Erythroblast (primary cell): ENCODE data around the gene USP15.
A peak's percentile ranks its signal among the peaks of the same experiment; 100 is the strongest.
"Not testable (repeated sequence)": the region's sequence is repeated elsewhere in the genome, so short reads cannot be mapped to it uniquely, and the experiment has no call there.

Experiments used
- DNase-seq, 2 experiments: peaks; one replicate each; lab custom pipeline; 2025; lab: John Stamatoyannopoulos, UW
- GATA1 ChIP-seq: IDR thresholded peaks from 2 replicates; pipeline ENCODE4 v1.6.1; 2011; ENCODE audit warnings: low read depth, mild to moderate bottlenecking, control low read depth, low read length, moderate library complexity
- POLR2A ChIP-seq: IDR thresholded peaks from 2 replicates; pipeline ENCODE4 v1.6.1; 2011; ENCODE audit warnings: mild to moderate bottlenecking, low read length

Gene USP15

DNA sequence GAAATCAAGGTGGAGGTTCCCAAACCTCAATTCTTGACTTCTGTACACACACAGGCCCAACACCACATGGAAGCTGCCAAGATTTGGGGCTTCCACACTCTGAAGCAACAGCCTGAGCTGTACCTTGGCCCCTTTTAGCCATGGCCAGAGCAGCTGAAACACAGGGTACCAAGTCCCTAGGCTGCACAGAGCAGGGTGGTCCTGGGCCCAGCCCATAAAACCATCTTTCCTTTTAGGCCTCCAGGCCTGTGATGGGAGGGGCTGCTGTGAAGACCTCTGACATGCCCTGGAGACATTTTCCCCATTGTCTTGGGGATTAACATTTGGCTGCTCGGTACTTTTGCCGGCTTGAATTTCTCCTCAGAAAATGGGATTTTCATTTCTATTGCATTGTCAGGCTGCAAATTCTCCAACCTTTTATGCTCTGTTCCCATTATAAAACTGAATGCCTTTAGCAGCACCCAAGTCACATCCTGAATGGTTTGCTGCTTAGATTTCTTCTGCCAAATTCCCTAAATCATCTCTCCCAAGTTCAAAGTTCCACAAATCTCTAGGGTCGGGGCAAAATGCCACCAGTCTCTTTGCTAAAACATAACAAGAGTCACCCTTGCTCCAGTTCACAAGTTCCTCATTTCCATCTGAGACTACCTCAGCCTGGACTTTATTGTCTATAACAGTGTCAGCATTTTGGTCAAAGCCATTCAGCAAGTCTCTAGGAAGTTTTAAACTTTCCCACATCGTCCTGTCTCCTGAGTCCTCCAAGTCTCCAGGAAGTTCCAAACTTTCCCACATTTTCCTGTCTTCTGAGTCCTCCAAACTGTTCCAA is 84.7 kb downstream of the USP15 start:
- peak in 1 of 2 experiments; percentile 33 for DNase-seq

DNA sequence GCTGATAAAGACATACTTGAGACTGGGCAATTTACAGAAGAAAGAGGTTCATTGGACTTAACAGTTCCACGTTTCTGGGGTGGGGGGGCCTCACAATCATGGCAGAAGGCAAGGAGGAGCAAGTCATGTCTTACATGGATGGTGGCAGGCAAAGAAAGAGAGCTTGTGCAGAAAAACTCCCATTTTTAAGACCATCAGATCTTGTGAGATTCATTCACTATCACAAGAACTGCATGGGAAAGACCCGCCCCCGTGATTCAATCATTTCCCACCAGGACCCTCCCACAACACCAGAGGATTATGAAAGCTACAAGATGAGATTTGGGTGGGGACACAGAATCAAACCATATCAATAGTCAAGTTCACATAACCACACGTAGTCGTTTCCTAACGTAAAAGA is 85.5 kb downstream of the USP15 start:
- TF ChIP-seq POLR2A, result no peak
- DNase-seq, result peak; percentile 22 to 33

DNA sequence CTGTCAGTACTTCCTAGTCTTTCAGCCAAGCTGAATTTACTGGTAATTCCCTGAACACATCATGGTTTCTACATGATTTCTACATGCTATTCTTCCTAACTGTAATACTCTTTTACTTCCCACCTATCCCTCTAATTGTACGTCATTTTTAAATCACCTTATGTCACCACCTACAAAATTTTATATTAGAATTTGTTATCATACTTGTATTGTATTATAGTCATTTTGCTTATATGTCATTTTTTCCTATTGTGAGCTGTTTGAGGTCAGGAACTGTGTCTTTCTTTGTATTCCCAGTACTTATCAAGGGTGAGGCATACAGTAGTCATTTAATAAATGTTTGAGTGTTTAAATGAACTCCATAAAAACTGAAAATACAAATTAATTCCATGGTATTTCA is 86.6 kb downstream of the USP15 start:
- TF ChIP-seq POLR2A, result no peak
- TF ChIP-seq GATA1, result no peak
- DNase-seq, result no peak

DNA sequence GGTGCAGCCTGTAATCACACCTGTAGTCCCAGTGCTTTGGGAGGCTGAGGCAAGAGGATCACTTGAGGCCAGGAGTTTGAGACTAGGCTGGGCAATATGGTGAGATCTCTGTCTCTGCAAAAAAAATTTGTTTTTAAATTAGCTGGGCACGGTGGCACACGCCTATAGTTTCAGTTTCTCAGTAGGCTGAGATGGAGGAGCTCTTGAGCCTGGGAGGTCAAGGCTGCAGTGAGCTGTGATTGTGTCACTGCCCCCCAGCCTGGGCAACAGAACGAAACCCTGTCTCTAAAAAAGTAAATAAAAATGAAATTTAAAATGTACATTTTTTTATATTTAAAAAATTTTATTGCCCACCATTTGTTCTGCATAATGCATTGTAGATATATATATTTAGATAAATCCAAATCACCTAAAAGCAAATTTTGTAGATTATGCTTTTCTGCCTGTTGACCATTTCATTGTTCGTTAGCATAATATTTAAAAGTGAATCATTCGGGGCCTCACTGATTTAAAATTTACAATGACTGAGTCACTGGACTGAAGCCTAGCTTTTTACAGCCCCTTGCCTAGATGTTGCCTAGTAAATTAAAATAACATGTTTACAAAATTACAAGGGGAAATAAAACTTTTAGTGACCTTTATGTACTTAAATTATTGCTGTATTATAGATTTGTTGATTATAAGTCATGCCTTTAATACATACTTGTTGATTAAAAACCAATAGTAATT is 87.9 kb downstream of the USP15 start:
- no peak for TF ChIP-seq POLR2A
- TF ChIP-seq GATA1, result no peak
- no peak for DNase-seq

DNA sequence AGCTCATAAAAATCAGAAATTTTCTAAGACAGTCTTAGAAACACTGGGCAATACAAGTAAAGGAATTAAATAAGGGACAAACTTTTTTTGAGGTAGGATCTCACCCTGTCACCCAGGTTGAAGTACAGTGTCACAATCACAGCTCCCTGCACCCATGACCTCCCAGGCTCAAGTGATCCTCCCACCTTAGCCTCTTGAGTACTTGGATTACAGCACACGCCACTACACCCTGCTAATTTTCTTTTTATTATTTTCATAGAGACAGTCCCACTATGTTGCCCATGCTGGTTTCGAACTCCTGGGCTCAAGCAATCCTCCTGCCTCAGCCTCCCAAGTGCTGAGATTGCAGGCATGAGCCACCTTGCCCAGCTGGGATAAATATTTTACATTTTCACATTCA is 90.3 kb downstream of the USP15 start:
- no peak for DNase-seq
- TF ChIP-seq POLR2A (no peak), GATA1 (no peak)

DNA sequence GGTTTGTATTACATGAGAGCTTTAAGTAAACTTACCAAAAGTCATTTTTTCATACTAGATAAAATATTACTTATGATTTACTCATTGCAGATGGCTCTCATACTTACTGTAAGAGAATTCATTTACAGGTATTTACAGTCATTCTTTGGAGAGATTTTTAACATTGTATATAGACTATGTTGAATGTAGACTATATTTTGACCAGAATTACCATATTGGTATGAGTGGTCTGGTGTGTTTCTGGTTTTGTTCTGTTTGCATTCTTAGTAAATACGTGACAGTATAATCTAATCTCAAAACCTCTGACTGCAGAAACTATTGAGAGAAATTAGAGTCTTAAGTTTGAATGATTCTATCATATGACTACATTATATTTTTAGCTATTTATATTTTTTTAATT is 91.1 kb downstream of the USP15 start:
- DNase-seq, result no peak
- TF ChIP-seq GATA1 (no peak), POLR2A (no peak)

DNA sequence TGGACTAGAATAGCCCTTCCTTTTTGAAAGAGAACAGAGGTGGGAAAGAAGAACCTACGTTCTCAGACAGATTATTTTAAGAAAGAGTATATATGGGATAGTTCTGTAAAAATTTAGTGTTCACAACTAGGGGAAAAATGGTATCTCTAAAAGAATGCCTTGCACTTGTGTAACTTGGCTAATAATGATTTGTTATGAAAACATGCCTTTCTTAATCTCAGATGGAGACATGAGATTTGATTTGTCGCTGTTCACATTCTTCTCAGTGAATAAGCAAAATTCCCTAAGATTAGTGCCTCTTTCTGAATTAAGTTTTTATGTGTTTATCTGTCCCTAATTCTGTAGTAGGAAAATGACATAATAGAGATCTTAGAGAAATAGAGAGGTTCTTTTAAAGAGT is 100.8 kb downstream of the USP15 start:
- TF ChIP-seq POLR2A, result no peak
- TF ChIP-seq GATA1, result no peak

DNA sequence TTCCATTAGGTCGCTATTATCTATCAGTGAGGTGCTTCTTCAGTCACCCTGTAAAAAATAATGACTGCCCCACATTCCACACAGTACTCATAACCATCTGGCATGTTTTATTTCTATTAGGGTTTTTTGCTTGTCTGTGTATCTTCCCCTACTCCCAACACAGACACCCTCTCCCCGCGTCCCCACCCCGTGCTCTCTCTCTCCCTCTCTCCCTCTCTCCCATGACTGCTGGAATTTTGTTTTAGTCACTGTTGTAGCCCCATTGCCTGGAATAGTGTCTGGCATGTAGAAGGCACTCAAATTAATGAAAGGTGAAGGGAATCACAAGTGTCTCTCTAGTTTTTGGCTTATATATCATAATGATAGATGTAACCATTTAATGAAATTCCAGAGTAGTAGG is 103.3 kb downstream of the USP15 start:
- no peak for DNase-seq
- TF ChIP-seq POLR2A, result no peak
- TF ChIP-seq GATA1, result no peak

More for the DNA sequence above, 100.8 kb downstream of the USP15 start:
- DNase-seq, result no peak

DNA sequence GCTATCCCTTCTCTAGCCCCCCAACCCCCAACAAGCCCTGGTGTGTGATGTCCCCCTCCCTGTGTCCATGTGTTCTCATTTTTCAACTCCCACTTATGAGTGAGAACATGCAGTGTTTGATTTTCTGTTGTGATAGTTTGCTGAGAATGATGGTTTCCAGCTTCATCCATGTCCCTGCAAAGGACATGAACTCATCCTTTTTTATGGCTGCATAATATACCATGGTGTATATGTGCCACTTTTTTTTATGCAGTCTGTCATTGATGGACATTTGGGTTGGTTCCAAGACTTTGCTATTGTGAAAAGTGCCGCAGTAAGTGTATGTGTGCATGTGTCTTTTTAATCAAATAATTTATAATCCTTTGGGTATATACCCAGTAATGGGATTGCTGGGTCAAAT is 104.5 kb downstream of the USP15 start:
- not testable (repeated sequence) for DNase-seq

DNA sequence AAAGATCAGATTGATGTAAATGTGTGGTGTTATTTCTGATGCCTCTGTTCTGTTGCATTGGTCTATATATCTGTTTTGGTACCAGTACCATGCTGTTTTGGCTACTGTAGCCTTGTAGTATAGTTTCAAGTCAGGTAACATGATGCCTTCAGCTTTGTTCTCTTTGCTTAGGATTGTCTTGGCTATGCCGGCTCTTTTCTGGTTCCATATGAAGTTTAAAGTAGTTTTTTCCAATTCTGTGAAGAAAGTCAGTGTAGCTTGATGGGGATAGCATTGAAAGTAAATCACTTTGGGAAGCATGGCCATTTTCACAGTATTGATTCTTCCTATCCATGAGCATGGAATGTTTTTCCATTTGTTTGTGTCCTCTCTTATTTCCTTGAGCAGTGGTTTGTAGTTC is 105.6 kb downstream of the USP15 start:
- not testable (repeated sequence) for DNase-seq

DNA sequence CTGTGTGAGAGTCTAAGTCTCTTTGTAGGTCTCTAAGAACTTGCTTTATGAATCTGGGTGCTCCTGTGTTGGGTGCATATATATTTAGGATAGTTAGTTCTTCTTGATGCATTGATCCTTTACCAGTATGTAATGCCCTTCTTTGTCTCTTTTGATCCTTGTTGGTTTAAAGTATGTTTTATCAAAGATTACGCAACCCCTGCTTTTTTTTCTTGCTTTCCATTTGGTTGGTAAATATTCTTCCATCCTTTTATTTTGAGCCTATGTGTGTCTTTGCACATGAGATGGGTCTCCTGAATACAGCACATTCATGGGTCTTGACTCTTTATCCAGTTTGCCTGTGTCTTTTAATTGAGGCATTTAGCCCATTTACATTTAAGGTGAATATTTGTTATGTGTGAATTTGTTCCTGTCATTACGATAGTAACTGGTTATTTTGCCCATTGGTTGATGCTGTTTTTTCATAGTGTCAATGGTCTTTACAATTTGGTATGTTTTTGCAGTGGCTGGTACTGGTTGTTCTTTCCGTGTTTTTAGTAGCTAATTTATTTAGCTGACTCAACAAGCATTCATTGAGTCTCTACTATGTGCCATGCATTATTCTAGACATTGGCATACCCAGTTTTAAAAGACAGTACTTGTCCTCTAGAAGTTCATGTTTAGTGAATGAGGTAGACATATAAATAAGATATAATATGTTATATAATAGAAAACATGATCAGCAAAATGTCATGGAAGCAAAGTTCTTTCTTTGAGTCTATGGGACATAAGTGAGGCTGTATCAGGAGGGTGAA is 108.4 kb downstream of the USP15 start:
- DNase-seq, result peak; percentile 27

DNA sequence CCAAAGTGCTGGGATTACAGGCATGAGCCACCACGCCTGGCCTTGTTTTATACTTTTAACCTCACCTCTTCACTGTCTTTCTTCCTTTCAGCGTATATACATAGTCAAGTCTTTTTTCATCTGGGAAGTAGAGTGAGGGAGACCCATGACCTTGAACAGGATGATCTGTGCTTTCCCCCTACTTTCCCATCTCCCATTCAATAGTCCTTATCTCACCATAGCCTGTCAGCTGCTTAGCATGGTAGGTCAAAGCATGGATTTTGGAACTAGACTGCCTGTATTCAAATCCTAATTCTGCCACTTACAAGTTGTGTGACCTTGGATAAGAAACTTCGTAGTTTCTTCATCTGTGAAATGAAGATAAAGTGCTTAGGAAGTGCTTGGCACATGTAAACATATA is 110.0 kb downstream of the USP15 start:
- TF ChIP-seq POLR2A (no peak), GATA1 (no peak)
- peak; percentile 67 to 85 for DNase-seq

DNA sequence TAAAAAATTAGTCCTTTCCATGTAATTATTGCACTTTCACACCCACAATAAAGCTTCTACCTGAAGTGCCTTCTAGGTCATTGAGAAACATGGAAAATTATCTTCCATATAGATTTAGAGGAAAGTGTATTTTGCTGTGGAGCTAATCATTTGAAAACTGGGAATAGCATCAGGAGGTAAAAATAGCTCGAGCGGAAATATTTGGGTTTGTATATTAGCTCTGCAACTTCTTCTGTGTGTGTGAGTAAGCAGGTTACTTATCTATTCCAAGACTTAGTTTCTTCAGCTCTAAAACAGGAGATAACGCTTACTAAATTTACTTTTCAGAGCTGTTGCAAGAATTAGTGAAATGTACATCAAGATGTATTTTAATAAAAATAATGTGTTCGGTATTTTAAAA is 111.5 kb downstream of the USP15 start:
- peak; percentile 22 to 53 for DNase-seq
- no peak for TF ChIP-seq GATA1
- no peak for TF ChIP-seq POLR2A

DNA sequence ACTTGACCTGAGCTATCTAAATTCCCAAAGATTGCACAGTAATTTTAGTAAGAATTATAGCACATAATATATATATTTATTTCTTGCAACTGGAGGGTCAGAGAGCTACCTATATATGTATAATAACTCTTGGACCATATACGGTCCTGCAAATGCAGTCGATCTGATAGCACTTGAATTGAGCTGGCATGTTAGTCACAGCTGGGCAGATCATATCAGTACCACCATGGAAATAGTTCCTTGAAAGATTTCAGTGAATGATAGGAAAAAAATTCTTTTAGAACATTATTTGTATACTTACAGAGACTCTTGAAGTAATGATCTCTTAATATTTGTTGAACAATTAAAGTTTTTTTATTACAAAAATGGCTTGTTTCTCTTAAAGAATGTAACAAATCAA is 111.9 kb downstream of the USP15 start:
- DNase-seq, result peak; percentile 46 to 48
- no peak for TF ChIP-seq POLR2A
- no peak for TF ChIP-seq GATA1
